PC-9 (cell line): ENCODE data around the gene RNU1-2. TPM values are rescaled to one million over a fixed set of nuclear protein-coding genes. Genes with fewer than 3 reads are reported as not detected.
"Not testable (repeated sequence)": the region's sequence is repeated elsewhere in the genome, so short reads cannot be mapped to it uniquely, and the experiment has no call there.

Experiments
- BruUV-seq: library from RNA; stranded (reverse); fragments of 400-500 nt; replicated peaks from 2 replicates; lab custom pipeline; 2021; lab: Mats Ljungman, UMichigan
- CTCF ChIA-PET: fragments of 300-600 bp; sonication (Branson Sonifier 250); formaldehyde crosslinking; loops from one replicate; lab custom pipeline; 2022; ENCODE audit warnings: antibody characterized with exemption; lab: Charles Lee
- POLR2A ChIA-PET: fragments of 300-600 bp; sonication (Branson Sonifier 250); formaldehyde crosslinking; loops from one replicate; lab custom pipeline; 2022; ENCODE audit warnings: antibody characterized with exemption; ENCODE audit not compliant: unreplicated experiment; lab: Charles Lee
- DNase-seq, 2 experiments: peaks; one replicate each; pipeline versions ENCODE4 v3.0.0 to v3.0.0-alpha.2; 2015 to 2022; ENCODE audit warnings: mixed read lengths in 1 of 2
- H2AFZ ChIP-seq: fragments of 200-600 bp; sonication (generic); 2 replicates; pipeline ENCODE4 v1.8.1; 2017; ENCODE audit warnings: antibody characterized with exemption
- H3F3A ChIP-seq: fragments of 200-600 bp; sonication (generic); 2 replicates; pipeline ENCODE4 v1.8.1; 2017; ENCODE audit warnings: antibody characterized with exemption, mild to moderate bottlenecking, low read depth; ENCODE audit not compliant: insufficient read depth
- H3K27ac ChIP-seq: fragments of 200-600 bp; sonication (generic); 2 replicates; pipeline ENCODE4 v1.6.1; 2016; ENCODE audit warnings: mixed run types
- H3K27me3 ChIP-seq: fragments of 200-600 bp; sonication (generic); 2 replicates; pipeline ENCODE4 v1.6.1; 2016; ENCODE audit warnings: low read depth, mixed run types; ENCODE audit not compliant: insufficient read depth
- H3K36me3 ChIP-seq: fragments of 200-600 bp; sonication (generic); 2 replicates; pipeline ENCODE4 v1.6.1; 2016; ENCODE audit warnings: low read depth, mixed run types
- H3K4me1 ChIP-seq: fragments of 200-600 bp; sonication (generic); replicated peaks from 2 replicates; pipeline ENCODE4 v1.6.1; 2016; ENCODE audit warnings: mixed run types; ENCODE audit not compliant: insufficient read depth
- H3K4me2 ChIP-seq: fragments of 200-600 bp; sonication (generic); 2 replicates; pipeline ENCODE4 v1.6.1; 2017; ENCODE audit warnings: mixed run types
- H3K4me3 ChIP-seq: fragments of 200-600 bp; sonication (generic); 2 replicates; pipeline ENCODE4 v1.6.1; 2016; ENCODE audit warnings: mixed run types
- H3K79me2 ChIP-seq: fragments of 200-600 bp; sonication (generic); 2 replicates; pipeline ENCODE4 v1.6.1; 2017; ENCODE audit warnings: low read depth, mixed run types
- H3K9me2 ChIP-seq: fragments of 200-600 bp; sonication (generic); 2 replicates; pipeline ENCODE4 v1.8.1; 2017; ENCODE audit warnings: mild to moderate bottlenecking; ENCODE audit not compliant: insufficient read depth
- H3K9me3 ChIP-seq: fragments of 200-600 bp; sonication (generic); 2 replicates; pipeline ENCODE4 v1.8.1; 2016; ENCODE audit warnings: low read depth; ENCODE audit not compliant: insufficient read depth
- H4K20me1 ChIP-seq: fragments of 200-600 bp; sonication (generic); 2 replicates; pipeline ENCODE4 v1.8.1; 2017; ENCODE audit not compliant: insufficient read depth
- intact Hi-C: fragments of 100-400 bp; cut with micrococcal nuclease; formaldehyde crosslinking; loops from one replicate; pipeline ENCODE4 v1.10.0; 2022; ENCODE audit not compliant: unreplicated experiment
- total RNA-seq: library from RNA; stranded (reverse); gene quantifications from 2 replicates; pipeline ENCODE4 v1.2.3, GENCODE V29; 2021

Gene RNU1-2
- total RNA-seq, 1 experiment from 2014 or later, result 1,333 TPM

GRCh38 chr1:16866926-16867707 is 28.7 kb upstream of the RNU1-2 start:
- H3K27ac ChIP-seq, H3K36me3 ChIP-seq, H2AFZ ChIP-seq, H3K9me2 ChIP-seq, H4K20me1 ChIP-seq, H3F3A ChIP-seq, DNase-seq, intact Hi-C loops, H3K4me1 ChIP-seq, BruUV-seq, H3K4me2 ChIP-seq, H3K9me3 ChIP-seq, H3K79me2 ChIP-seq, POLR2A ChIA-PET, H3K27me3 ChIP-seq, H3K4me3 ChIP-seq, CTCF ChIA-PET: not testable (repeated sequence)

- H3K4me3 ChIP-seq, H3K27me3 ChIP-seq, H3K36me3 ChIP-seq, H3K9me2 ChIP-seq, H2AFZ ChIP-seq, H3K27ac ChIP-seq, H3K4me1 ChIP-seq, CTCF ChIA-PET, H3K79me2 ChIP-seq, H3F3A ChIP-seq, BruUV-seq, H3K4me2 ChIP-seq, DNase-seq, H3K9me3 ChIP-seq, POLR2A ChIA-PET, H4K20me1 ChIP-seq, intact Hi-C loops: not testable (repeated sequence)
Observed at GRCh38 chr1:16868787-16869186, 27.0 kb upstream of the RNU1-2 start.

DNA sequence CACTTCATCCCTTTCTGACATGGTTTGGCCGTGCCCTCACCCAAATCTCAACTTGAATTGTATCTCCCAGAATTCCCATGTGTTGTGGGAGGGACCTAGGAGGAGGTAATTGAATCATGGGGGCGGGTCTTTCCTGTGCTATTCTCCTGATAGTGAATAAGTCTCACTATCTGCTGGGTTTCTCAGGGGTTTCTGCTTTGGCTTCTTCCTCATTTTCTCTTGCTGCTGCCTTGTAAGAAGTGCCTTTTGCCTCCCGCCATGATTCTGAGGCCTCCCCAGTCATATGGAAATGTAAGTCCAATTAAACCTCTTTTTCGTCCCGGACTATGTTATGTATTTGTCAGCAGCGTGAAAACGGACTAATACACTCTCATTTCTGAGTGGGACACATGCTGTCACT is 25.8 kb upstream of the RNU1-2 start:
- H3K4me2 ChIP-seq, H3K36me3 ChIP-seq, H3K9me2 ChIP-seq, DNase-seq, H3K27ac ChIP-seq, H3K4me1 ChIP-seq, H3K27me3 ChIP-seq, H3K4me3 ChIP-seq, intact Hi-C loops, H3K79me2 ChIP-seq, H2AFZ ChIP-seq, H4K20me1 ChIP-seq, CTCF ChIA-PET, POLR2A ChIA-PET, H3K9me3 ChIP-seq, H3F3A ChIP-seq, BruUV-seq: not testable (repeated sequence)

DNA sequence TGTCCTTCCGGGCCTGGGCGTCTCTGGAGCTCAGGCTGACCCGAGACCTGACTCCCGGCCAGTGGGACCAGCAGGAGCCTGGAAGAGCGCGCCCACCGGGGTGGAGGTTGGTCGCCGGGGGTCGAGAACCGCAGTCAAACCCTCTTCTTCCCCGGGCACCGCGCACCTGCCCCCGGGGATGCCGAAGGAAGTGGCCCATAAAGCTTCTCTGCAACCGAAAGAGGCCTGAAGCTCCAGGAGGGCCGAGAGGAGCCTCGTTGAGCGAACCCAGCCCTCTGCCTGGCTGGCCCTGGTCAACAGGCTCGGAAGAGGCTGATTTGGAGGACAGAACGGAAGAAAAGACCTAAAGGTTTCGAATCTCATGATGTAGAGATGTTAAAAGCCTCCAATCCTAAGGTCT is 24.6 kb upstream of the RNU1-2 start:
- H2AFZ ChIP-seq, H4K20me1 ChIP-seq, CTCF ChIA-PET, H3K9me3 ChIP-seq, H3K36me3 ChIP-seq, H3K9me2 ChIP-seq, H3K4me2 ChIP-seq, H3K4me1 ChIP-seq, H3K27ac ChIP-seq, H3K4me3 ChIP-seq, H3K79me2 ChIP-seq, DNase-seq, H3F3A ChIP-seq, intact Hi-C loops, BruUV-seq, H3K27me3 ChIP-seq, POLR2A ChIA-PET: not testable (repeated sequence)

DNA sequence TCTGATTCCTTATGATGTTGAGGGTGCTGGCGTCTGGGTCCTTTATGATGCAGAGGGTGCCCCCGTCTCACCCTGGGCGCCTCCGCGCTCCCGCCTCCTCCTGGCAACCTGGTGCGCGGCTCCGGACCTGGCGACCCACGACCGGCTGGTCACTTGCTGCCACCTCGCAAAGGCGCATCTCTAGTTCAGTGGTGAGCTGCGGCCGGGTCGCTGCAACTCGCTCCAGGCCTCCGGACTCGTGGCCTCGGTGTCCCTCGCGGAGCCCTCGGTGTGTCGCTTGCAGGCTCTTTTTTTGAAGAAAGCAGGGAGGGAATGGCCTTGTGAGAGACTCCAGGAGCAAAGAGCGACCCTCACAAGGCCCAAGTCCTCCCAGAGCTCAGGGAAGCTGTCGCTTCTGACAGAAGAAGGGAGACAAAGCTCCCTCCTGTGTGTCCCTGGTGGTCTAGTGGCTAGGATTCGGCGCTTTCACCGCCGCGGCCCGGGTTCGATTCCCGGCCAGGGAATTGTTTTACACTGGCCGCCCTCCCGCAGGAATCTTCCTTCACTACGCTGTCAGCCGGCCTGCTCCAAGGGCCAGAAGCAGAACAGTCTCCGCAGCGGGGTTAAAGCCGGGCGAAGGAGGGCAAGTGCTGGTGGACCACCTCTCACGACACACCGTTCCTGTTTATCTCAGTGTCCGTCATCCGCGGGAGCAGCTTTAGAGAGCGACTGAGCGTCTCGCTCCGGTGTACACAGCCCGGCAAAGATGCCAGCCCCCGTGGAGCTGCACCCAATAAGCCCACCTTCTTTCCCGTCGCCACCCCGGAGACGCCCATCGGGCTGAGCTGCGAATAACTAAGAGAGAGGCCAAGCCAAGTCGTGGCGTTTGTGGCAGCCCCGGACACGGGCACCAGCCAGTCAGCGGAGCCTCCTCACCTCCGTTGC is 23.4 kb upstream of the RNU1-2 start:
- H3K79me2 ChIP-seq, H2AFZ ChIP-seq, BruUV-seq, H3K9me3 ChIP-seq, H3K9me2 ChIP-seq, CTCF ChIA-PET, H3K36me3 ChIP-seq, intact Hi-C loops, H3F3A ChIP-seq, POLR2A ChIA-PET, H3K27ac ChIP-seq, H4K20me1 ChIP-seq, H3K4me1 ChIP-seq, H3K27me3 ChIP-seq: not testable (repeated sequence)
- Histone ChIP-seq H3K4me2 (peak overlapping the region; percentile 40), H3K4me3 (peak overlapping the region; percentile 31; the same call in 1 of the 2 replicates)
- DNase-seq, result peak; percentile 34 to 42

- H3K4me2 ChIP-seq, result peak overlapping the region; percentile 61; the same call in 1 of the 2 replicates
- intact Hi-C loops, H3F3A ChIP-seq, H3K36me3 ChIP-seq, H2AFZ ChIP-seq, H4K20me1 ChIP-seq, POLR2A ChIA-PET, H3K27me3 ChIP-seq, H3K4me1 ChIP-seq, H3K79me2 ChIP-seq, BruUV-seq, H3K9me2 ChIP-seq, H3K27ac ChIP-seq, H3K9me3 ChIP-seq: not testable (repeated sequence)
- H3K4me3 ChIP-seq, result peak overlapping the region; percentile 40; the same call in 1 of the 2 replicates
- peak in 1 of 2 experiments; percentile 23 for DNase-seq
- CTCF ChIA-PET, result interaction anchor here (0.7 kb wide), 1 partner anchor 249 kb away, joined by 3 read pairs; no protein-coding TSS in a partner anchor
Observed at GRCh38 chr1:16873076-16873879, 22.5 kb upstream of the RNU1-2 start.
